ENCODE measurements around the gene MUC20. TPM values are rescaled to one million over a fixed set of nuclear protein-coding genes. Genes with fewer than 3 reads are reported as not detected.

The MUC20 gene
- 1.7 TPM in 1 of 2 replicates, not detected in the other for total RNA-seq

GRCh38 chr3:195720831-195721506 lies at the start of gene MUC20:
Gene MUC20 (plus strand): TSS chr3:195720978. CDS start chr3:195721008, 30 bp downstream.

Other genes with a start within 250 kb of the MUC20 start
- gene PPP1R2, start 177.7 kb upstream of the MUC20 start, total RNA-seq = 34.7 and 43.5 TPM in 2 replicates
- 5.5 and 9.2 TPM in 2 replicates for gene APOD, start 137.0 kb upstream of the MUC20 start, total RNA-seq
- not detected in 2 replicates for gene MUC4, start 91.0 kb downstream of the MUC20 start, total RNA-seq
- gene TNK2, start 187.6 kb downstream of the MUC20 start, total RNA-seq = 9.7 and 17.3 TPM in 2 replicates